DND-41 (cell line): Measurements from ENCODE around the gene CLCN7.

ENCODE experiments used
- ATAC-seq: fragments of 200-7000 bp; cut with Tn5 transposase; 3 replicates; pipeline ENCODE4 v1.9.1; 2021; ENCODE audit warnings: low read depth; ENCODE audit not compliant: insufficient read depth
- DNase-seq: peaks from one replicate; pipeline ENCODE4 v3.0.0-alpha.2; 2020
- H2AFZ ChIP-seq: 2 replicates; pipeline ENCODE4 v1.6.0; 2012; ENCODE audit warnings: low read depth, low read length
- H3K27ac ChIP-seq: 2 replicates; pipeline ENCODE4 v1.5.1; 2012; ENCODE audit warnings: low read length, inconsistent platforms
- H3K27me3 ChIP-seq: fragments of 200-600 bp; sonication (generic); 2 replicates; pipeline ENCODE4 v1.6.0; 2012; ENCODE audit warnings: low read length, mild to moderate bottlenecking, inconsistent platforms; ENCODE audit not compliant: insufficient read depth, poor library complexity
- H3K36me3 ChIP-seq: 2 replicates; pipeline ENCODE4 v1.5.1; 2012; ENCODE audit warnings: low read length, inconsistent platforms; ENCODE audit not compliant: insufficient read depth
- H3K4me1 ChIP-seq: 2 replicates; pipeline ENCODE4 v1.5.1; 2012; ENCODE audit warnings: mild to moderate bottlenecking, low read length; ENCODE audit not compliant: insufficient read depth
- H3K4me2 ChIP-seq: 2 replicates; pipeline ENCODE4 v1.6.0; 2012; ENCODE audit warnings: mild to moderate bottlenecking, moderate library complexity, low read length, inconsistent platforms; ENCODE audit not compliant: insufficient read depth
- H3K4me3 ChIP-seq, 2 experiments: fragments of 200-600 bp in 1 of 2; shearing (Covaris generic) in 1 of 2; 2 replicates each; pipeline ENCODE4 v1.5.1; 2012 to 2016; ENCODE audit warnings: inconsistent platforms in 2 of 2, low read length in 2 of 2, mild to moderate bottlenecking in 2 of 2, low read depth in 1 of 2, moderate library complexity in 1 of 2
- H3K79me2 ChIP-seq: 2 replicates; pipeline ENCODE4 v1.6.0; 2012; ENCODE audit warnings: low read length, inconsistent platforms; ENCODE audit not compliant: insufficient read depth
- H3K9ac ChIP-seq: 2 replicates; pipeline ENCODE4 v1.6.0; 2012; ENCODE audit warnings: low read depth, mild to moderate bottlenecking, inconsistent platforms, low read length, moderate library complexity
- H3K9me3 ChIP-seq: 2 replicates; pipeline ENCODE4 v1.5.1; 2012; ENCODE audit warnings: low read length, moderate library complexity, mild to moderate bottlenecking, inconsistent platforms; ENCODE audit not compliant: insufficient read depth, severe bottlenecking
- H4K20me1 ChIP-seq: 2 replicates; pipeline ENCODE4 v1.6.0; 2012; ENCODE audit warnings: low read length; ENCODE audit not compliant: insufficient read depth
- CTCF ChIP-seq: IDR thresholded peaks from 2 replicates; pipeline ENCODE4 v1.5.1; 2012; ENCODE audit warnings: borderline replicate concordance, low read length, moderate library complexity, mild to moderate bottlenecking; ENCODE audit not compliant: poor library complexity, severe bottlenecking; ENCODE audit errors: extremely low read depth
- EZH2 ChIP-seq: IDR thresholded peaks from 3 replicates; pipeline ENCODE4 v1.6.1; 2012; ENCODE audit warnings: borderline replicate concordance, low read depth, mild to moderate bottlenecking, moderate library complexity, low read length, inconsistent platforms; ENCODE audit not compliant: severe bottlenecking

The CLCN7 gene

GRCh38 chr16:1452530-1452929 lies 22.3 kb downstream of the CLCN7 start:
- no peak overlapping the region for H3K27ac ChIP-seq
- no peaks in the 10 kb centered on the region for H3K9me3 ChIP-seq
- H2AFZ ChIP-seq, result no peak overlapping the region
- ATAC-seq (no peak), DNase-seq (no peak)
- no peaks in the 10 kb centered on the region for H3K27me3 ChIP-seq
- H3K4me2 ChIP-seq, result no peak overlapping the region
- peaks cover 85% of the 10 kb centered on the region for H3K36me3 ChIP-seq
- no peak overlapping the region for H3K4me3 ChIP-seq
- H3K9ac ChIP-seq, result no peak overlapping the region
- H3K79me2 ChIP-seq, result no peaks in the 10 kb centered on the region
- TF ChIP-seq EZH2 (no peak), CTCF (no peak)
- no peaks in the 10 kb centered on the region for H3K4me1 ChIP-seq
- peaks cover 11% of the 10 kb centered on the region; the same call in 1 of the 2 replicates for H4K20me1 ChIP-seq

DNA sequence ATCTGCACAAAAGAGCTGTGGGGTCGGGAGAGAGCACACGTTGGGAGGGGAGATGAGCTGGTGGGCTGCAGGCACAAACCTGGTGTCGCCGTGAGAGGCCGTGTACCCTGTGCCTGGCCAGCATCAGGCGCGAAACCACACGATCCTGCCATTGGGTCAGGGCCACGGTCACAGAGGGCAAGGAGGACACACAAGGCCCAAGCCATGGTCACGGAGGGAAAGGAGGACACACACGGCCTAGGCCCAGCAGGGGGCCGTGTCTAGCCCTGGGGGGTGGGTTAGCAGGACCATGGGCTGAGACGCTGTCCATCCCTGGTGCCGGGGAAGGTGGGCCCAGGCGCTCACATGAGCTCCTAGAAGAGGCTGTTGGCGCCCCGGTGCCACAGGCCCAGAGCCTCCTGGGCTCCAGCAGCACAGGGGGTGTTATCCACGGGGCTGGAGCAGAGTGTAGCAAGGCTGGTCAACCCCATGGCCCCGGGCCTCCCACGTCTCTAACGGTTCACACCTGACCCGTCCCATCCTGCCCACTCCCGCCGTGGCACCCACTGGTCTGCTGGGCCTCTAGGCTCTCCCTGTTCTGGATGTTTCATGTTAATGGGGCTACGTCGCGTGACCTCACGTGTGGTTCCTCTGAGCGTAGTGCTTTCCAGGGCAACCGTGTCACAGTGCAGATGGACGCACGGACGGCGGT lies 23.0 kb downstream of the CLCN7 start:
- peaks cover 85% of the 10 kb centered on the region for H3K36me3 ChIP-seq
- peaks cover 11% of the 10 kb centered on the region; the same call in 1 of the 2 replicates for H4K20me1 ChIP-seq
- no peak; the same call in 2 of the 3 replicates for ATAC-seq
- TF ChIP-seq CTCF (no peak), EZH2 (no peak)
- no peak overlapping the region for H3K27ac ChIP-seq
- H3K9ac ChIP-seq, result no peak overlapping the region
- H3K9me3 ChIP-seq, result no peaks in the 10 kb centered on the region
- H3K4me1 ChIP-seq, result no peaks in the 10 kb centered on the region
- no peaks in the 10 kb centered on the region for H3K79me2 ChIP-seq
- no peak overlapping the region for H3K4me3 ChIP-seq
- no peak for DNase-seq
- H2AFZ ChIP-seq, result no peak overlapping the region
- no peak overlapping the region for H3K4me2 ChIP-seq
- H3K27me3 ChIP-seq, result no peaks in the 10 kb centered on the region

DNA sequence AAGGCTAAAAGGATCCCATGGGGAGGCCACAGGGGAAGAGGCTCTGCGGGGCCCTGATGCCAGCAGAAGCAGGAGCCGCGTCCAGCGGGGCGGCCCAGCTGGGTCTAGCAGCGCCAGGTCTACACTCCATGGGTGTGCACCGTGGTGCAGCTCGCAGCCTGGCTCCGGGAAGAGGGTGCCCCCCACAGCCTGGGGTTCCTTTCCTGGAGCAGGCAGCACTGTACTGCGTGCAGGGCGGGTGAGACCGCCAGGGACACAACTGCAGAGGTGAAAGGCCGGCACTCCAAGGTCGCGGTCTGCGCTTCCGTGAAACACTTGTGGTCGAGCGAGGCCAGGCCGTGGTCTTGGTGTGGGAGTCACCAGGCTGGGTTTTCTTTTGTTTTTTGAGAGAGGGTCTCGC lies 24.0 kb downstream of the CLCN7 start:
- peaks cover 11% of the 10 kb centered on the region; the same call in 1 of the 2 replicates for H4K20me1 ChIP-seq
- H3K9ac ChIP-seq, result no peak overlapping the region
- H3K27me3 ChIP-seq, result no peaks in the 10 kb centered on the region
- ATAC-seq (no peak), DNase-seq (no peak)
- no peak overlapping the region for H3K4me3 ChIP-seq
- H3K27ac ChIP-seq, result no peak overlapping the region
- H3K36me3 ChIP-seq, result peaks cover 90% of the 10 kb centered on the region
- no peak overlapping the region for H2AFZ ChIP-seq
- H3K4me2 ChIP-seq, result no peak overlapping the region
- no peaks in the 10 kb centered on the region for H3K9me3 ChIP-seq
- TF ChIP-seq CTCF (no peak), EZH2 (no peak)
- H3K4me1 ChIP-seq, result no peaks in the 10 kb centered on the region
- no peaks in the 10 kb centered on the region for H3K79me2 ChIP-seq

DNA sequence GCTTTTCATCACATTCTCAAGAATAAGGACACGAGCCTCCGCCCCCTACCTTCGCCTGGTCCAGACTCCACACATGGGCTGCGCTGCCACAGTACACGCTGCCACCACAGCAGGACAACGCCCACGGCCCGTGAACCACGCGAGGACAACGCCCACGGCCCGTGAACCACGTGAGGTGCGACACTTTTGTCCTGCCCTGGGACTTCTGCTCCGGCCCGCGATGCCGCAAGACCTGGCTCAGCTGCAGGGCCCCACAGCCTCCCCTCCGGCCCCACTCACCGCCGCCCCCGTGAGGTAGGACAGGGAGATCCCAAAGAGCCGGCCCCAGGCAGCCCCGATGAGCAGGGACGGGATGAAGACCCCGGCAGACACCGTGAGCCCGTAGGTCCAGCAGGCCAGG lies 24.6 kb downstream of the CLCN7 start:
- Histone ChIP-seq H3K9me3 (no peaks in the 10 kb centered on the region), H3K27ac (no peak overlapping the region), H3K36me3 (peaks cover 85% of the 10 kb centered on the region), H3K4me1 (no peaks in the 10 kb centered on the region), H3K27me3 (no peaks in the 10 kb centered on the region), H3K4me2 (no peak overlapping the region), H2AFZ (no peak overlapping the region), H4K20me1 (peaks cover 11% of the 10 kb centered on the region; the same call in 1 of the 2 replicates), H3K79me2 (no peaks in the 10 kb centered on the region), H3K4me3 (no peak overlapping the region), H3K9ac (no peak overlapping the region)
- no peak for TF ChIP-seq EZH2
- TF ChIP-seq CTCF, result peak; percentile 8
- ATAC-seq, result no peak
- DNase-seq, result no peak
